Occipital lobe (tissue), 2 donors: ENCODE data around the gene ZNF576. TPM values are rescaled to one million over a fixed set of nuclear protein-coding genes. Genes with fewer than 3 reads are reported as not detected.
A peak's percentile ranks its signal among the peaks of the same experiment; 100 is the strongest.
"Not testable (repeated sequence)": the region's sequence is repeated elsewhere in the genome, so short reads cannot be mapped to it uniquely, and the experiment has no call there.

Experiments used
- DNase-seq: peaks from one replicate; lab custom pipeline; 2025; lab: John Stamatoyannopoulos, UW
- total RNA-seq: library from RNA; depleted of rRNA; stranded (reverse); fragments of >200 nt; gene quantifications from one replicate; pipeline ENCODE4 v1.2.3, GENCODE V29; 2014

ZNF576 gene
- total RNA-seq, 1 donor from 2014 or later, result 5.1 TPM

DNA sequence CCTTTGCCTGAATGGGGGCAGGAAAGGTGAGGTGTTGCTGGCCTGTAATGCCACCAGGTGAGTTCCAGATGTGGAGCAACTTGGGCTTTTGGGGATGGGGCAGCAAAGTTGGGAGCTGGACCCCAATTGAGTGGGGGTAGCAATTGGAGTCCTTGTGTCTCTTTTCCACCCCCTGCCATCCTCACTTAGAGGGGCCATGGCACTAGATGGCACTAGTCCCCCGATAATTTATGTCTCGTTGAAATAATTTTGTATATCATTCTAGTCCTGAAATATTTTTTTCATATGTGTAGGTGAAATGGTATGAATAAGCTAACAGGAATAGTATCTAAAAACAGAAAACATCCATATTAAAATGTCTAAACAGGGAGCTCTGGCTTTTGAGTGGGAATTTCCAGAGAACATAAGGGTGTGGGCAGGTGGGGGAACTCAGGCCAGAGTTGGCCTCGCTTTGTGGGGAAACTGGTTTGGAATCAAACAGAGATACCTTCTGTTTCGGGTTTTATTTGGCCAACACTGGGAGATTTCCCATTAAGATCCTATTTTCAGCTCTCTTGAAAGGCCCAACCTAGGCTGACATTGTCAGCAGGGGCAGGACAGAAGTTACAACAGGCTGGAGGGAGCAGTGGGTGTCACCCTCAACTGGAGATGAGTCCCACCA is 3.4 kb downstream of the ZNF576 start:
- no peak for DNase-seq

DNA sequence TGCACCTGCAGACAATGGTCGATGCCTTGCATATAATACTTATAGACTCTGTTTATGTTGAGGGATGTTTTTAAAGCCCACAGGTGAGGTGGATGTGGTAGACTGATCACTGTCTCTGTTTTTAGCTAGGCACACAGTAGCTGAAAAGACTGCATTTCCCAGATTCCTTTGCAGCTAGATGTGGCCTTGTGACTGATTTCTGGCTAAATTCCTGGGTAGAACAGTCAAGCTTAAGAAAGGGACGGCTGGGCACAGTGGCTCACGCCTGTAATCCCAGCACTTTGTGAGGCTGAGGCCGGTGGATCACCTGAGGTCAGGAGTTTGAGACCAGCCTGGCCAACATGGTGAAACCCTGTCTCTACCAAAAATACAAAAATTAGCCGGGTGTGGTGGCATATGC is 3.9 kb downstream of the ZNF576 start:
- DNase-seq, result not testable (repeated sequence)

DNA sequence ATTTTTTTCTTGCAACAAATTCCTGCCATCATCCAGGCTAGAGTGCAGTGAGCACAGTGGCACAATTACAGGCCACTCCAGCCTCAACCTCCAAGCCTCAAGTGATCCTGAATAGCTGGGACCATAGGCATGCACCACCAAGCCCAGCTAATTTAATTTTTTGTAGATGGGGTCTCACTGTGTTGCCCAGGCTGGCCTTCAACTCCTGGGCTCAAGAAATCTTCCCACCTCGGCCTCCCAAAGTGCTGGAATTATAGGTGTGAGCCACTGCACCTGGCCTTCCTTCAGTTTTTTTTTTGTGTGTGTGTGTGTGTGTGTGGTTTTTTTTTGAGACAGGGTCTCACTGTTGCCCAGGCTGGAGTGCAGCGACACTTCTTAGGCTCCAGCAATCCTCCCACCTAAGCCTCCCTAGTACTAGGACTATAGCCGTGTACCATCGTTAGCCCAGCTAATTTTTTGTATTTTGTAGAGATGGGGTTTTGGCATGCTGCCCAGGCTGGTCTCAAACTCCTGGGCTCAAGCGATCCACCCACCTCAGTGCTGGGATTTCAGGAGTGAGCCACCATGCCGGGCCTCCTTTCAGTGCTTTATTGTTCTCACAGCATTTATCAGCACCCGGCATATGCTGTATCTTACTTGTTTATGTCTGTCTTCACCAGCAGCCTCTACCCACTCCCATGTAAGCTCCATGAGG is 9.6 kb downstream of the ZNF576 start:
- no peak for DNase-seq

DNA sequence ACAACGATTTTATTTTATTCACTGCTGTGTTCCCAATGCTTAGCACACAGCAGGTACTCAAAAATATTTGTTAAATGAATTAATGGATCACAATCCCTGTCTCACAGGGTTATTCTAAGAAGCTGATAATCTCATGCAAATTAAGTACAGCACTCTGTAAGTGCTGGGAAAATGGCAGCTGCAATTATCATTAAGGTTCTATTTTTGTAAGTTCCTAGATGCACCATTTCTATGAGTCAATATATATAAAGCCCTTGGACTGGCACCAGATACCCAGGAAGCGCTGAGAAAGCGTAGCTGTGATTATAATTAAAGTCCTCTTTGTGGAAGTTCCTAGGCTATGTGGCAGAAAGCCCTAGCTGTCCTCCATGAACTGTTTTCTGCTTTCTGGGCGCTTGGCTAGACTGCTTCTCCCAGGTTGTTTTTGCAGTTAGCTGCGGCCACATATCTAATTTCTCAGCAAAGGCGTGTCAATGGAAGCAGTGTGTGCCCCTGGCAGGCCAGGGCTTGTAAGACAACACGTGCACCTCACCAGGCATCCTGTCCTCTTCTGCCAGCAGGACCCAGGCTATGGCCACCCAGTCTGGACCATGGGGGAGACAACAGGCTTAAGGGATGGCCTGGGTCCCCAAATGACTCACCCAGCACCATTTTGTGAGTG is 10.3 kb downstream of the ZNF576 start:
- no peak for DNase-seq

DNA sequence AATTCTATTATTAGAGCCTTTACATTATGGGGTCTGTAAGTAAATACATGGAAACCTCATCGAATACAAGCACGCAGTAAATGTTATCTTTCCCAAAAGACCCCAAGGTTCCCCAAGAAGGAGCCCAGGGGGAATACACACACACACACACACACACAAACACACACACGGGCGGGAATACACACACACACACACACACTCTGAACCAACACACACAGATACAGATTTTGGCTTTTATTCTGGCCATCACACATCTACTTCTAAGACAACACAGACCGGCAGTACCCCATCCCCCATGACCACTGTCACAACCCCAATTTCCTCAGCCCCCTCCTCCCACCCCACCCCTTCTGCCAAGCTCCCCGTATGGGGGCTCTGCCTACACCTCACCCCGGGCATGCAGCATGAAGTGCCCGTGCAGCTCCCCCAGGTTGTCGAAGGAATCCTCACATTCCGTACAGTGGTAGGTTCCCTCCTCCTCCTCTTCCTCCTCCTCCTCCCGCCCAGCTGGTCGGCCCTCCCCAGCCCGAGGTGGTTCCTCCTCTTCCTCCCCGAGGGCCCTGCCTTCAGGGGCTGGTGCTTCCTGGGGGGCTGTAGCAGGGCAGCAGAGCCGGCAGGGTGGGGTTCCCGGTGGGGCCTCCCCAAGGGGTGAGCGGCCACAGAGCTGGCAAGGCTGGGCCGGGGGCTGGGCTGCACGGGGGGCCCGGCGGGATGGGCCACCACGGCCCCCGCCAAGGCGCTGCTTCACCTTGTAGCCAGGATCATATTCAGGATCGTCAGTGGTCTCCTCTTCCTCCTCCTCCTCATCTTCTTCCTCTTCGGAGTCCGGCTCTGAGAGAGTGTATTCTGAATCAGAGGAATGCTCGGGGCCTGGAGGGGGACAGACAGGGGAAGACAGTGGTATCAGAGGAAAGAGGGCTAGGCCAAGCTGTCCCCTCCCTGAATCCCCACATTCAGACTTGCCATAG is 11.1 kb downstream of the ZNF576 start:
- DNase-seq, result no peak

DNA sequence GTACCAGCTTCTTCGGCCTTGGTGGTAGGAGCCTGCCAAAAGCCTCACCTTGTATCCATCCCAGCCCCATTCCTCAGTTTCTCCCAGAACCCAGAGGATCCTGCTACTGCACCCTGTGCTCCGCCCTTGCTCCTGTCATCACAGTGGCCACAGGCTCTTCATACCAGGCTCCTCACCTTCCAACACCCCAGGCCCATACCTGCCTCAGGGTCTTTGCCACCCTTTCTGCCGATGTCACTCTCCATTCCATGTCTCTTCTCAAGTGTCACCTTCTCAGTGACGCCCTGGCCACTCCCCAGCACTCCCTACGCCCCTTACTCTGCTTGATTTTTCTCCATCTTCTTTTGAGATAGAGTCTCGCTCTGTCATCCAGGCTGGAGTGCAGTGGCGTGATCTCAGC is 13.5 kb downstream of the ZNF576 start:
- DNase-seq, result no peak

DNA sequence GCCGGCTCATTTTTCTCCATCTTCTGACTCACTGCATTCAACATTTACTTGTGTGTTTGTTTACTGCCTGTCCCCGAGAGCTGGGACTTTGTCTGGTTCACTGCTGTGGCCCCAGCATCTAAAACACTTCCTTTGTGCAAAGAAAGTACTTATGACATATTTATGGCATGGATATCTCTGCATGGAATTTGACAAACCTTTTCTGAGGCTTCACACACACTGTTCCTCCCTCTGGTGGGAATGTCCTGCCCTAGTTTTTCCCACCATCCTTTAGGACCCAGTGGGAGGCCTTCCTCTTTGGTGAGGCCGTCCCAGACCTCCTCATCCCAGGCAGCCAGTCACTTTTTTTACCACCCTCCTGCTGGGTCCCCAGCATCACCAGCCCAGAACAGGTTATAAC is 14.1 kb downstream of the ZNF576 start:
- no peak for DNase-seq

DNA sequence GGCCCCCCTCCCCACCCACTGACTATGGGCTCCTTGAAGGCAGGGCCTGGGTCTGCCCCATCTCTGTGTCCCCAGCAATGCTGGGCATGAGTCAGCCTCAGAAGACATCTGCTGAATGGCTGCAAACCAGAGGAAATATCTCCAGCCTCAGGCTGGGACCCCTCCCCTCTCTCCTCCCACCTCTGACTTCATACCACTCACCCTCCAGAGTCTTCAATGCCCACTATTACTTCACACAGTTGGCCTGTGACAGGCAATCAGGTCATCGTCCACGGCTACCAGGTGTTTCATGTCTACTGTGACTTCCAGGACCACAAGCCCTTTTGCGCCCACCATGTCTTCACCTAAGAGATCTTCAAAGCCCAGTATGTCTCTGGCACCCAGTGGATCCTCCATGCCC is 15.4 kb downstream of the ZNF576 start, which contains the start of gene SRRM5:
SRRM5 (plus strand) TSS at position 301 of the 400 bp plus-strand sequence; CDS start at position 335, 34 bp downstream.
- no peak for DNase-seq

DNA sequence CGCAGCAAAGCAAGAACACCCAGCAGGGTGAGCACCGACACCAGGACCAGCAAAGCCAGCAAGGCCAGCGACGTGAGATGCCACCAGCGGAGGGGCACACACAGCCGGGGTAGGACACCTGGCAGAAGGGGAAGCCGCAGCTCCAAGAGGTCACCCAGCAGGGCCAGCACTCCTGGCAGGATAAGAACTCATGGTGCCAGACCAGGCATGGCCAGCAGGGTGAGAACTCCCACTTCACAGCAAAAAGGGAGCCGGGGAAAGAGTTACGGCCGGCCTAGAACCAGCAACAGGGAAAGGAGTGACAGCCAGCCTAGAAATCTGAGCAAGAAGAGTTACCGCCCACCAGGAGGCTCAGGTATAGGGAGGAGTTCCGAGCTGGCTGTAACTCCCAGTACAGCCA is 16.0 kb downstream of the ZNF576 start:
- DNase-seq, result no peak

DNA sequence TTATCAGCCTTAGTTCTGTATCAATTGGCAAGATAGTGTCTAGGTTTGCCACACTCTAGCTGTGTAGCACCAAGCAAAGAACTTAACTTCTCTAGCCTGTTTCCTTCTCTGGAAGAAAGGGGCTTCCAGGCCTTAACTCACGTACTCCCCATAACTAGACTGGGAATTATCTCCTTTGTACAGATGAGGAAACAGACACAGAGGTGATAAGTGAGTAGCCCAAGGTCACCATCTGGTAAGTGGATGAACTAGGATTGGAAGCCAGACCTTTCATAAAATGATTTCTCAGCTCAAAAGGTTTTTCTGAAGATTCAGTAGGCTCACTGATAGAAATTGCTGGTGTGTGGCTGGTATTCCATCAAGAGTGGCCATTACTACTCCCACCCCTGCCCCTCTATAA is 19.9 kb downstream of the ZNF576 start:
- DNase-seq, result no peak

DNA sequence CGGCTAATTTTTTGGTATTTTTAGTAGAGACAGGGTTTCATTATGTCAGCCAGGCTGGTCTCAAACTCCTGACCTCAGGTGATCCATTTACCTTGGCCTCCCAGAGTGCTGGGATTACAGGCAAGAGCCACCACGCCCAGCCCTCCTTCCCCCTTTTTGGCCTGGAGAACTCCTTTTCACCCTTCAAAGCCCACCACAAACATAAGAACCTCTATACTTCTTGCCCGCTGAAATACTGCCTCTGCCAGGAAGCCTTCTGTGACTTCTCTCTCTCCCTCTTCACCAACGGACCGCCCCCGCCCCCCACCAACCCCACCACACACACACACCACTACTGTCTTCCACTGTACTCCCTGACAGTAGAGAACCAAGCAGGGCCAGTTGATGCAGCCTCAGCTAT is 20.6 kb downstream of the ZNF576 start:
- DNase-seq, result no peak

DNA sequence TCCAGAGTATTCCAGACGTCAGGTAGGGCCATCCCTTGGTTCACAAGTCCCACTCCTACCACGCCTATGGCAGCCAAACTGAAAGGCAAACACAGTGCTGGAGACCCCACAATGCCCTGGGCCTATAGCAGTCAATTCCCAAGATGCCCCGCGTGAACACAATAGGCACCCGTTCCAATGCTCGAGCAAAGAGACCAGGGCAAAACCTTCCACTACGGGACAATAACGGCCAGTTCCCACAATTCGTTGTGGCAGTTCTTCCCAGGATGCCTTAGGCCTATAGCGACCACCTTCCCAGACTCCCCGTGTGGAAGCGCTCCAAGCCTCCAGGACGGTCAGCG is 22.5 kb downstream of the ZNF576 start:
- no peak for DNase-seq

DNA sequence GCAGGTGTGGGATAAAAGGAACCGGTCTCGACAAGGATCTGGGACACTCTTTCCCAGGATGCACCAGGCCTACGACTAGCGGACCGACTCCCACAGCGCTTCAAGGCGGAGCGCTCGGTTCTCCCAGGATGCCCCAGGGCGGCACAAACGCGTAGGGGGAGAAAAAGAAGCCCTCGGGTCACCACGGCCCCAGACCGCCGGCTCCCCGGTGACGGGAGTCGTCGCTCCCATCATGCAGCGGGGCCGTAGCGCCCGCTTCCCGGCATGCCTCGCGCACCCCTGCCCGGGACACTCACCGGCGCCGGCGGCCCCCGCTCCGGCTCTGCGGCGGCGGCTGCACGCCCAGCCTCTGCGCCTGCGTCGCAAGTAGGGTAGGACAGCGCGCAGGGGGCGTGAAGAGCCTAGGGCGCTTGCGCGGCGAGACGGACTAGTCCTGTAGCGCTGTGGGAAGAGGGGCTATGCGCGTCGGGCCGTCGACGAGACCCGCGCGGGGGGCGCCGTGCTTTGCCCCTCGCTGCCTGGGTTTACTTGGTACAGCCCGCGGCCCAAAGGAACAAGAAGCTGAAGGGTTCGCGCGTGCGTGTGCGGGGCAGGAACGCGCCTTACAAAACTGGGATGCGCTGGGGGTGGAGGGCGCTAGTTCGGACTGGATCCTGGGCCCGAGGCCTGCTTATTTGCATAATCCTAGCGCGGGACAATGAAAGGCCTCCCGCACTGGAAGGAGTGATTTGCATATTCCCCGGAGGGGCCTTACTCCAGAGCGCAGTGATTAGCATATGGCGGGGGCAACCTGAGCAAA is 23.1 kb downstream of the ZNF576 start, which contains the start of gene ZNF428:
ZNF428 (minus strand) TSS at position 368 of the 799 bp plus-strand sequence. CDS start 5,325 bp downstream, outside the sequence.
- peak; percentile 93 for DNase-seq

DNA sequence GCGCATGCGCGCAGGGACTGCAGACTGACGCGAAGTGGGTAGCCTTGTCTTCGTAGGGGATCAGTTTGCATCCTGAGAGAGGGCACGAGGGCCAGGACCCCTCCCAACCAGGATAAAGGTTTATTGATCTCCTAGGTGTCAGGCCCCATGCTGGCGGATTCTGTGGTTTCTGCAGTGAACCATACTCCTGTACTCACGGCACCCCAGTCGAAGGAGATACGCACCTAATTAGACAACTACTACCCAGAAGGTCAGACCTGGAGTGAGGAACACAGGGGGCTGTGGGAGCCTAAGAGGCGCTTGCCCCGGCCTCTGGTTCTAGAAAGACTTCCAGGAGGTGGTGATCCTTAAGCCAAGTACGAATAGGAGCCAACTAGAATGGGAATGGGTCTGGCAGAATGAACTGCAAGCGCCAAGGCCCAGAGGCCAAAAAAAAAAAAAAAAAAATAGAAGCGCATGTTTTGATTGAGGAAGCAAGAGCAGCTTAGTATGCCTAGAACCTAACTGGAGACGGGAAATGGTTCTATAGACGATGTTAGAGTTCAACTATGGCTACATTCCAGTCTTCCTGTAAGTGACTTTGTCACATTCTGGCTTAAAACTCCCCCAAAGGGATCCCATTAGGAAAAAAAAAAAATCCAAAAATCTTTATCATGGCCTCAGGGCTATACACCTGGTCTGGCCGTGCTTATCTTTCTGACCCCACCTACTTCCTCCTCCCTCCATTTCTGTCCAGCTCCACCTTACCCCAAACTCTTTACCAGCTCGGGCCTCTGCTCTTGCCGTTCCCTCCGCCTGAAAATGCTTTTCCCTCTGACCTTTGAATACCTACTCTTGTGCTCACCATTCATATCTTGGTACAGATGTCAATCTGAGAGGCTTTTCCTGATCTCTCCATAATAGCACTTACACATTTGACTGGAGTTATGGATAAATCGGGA is 23.9 kb downstream of the ZNF576 start:
- no peak for DNase-seq

DNA sequence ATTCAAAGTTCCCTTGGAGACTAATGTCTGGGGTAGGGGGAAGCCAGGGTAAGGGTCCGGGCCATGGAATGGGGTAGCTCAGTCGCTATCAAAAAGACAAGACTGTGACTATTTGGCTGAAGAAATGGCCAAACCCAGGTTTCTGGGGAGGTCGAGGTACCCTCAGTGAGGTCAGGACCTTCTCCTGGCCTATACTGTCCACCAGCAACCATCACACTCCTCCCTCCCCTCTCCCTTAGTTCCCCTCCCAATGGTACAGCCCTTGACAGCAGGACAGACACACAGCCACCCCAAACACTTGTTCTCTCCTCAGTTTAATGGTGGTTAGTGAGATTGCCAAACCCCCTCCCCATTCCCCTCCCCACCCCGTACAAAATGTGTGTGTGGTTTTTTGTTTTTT is 25.7 kb downstream of the ZNF576 start:
- DNase-seq, result no peak

DNA sequence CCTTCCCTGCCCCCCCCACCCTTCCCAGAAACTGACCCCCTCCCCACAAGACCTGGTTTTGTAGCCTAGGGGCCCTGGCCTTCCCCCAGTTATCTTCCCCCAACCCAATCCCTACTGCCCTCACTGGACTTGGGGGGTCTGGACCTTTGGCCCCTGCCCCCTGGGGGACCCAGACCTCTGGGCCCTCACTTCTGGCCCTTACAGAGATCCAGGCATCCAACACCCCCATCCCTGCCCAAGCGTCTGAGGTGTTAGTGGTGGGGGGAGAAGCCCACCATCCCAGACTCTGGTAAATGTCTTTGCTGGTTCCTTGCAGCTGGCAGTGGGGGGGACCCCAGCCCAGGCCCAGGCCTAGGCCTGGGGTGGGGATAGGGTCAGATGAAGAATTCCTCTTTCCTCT is 26.6 kb downstream of the ZNF576 start:
- no peak for DNase-seq

DNA sequence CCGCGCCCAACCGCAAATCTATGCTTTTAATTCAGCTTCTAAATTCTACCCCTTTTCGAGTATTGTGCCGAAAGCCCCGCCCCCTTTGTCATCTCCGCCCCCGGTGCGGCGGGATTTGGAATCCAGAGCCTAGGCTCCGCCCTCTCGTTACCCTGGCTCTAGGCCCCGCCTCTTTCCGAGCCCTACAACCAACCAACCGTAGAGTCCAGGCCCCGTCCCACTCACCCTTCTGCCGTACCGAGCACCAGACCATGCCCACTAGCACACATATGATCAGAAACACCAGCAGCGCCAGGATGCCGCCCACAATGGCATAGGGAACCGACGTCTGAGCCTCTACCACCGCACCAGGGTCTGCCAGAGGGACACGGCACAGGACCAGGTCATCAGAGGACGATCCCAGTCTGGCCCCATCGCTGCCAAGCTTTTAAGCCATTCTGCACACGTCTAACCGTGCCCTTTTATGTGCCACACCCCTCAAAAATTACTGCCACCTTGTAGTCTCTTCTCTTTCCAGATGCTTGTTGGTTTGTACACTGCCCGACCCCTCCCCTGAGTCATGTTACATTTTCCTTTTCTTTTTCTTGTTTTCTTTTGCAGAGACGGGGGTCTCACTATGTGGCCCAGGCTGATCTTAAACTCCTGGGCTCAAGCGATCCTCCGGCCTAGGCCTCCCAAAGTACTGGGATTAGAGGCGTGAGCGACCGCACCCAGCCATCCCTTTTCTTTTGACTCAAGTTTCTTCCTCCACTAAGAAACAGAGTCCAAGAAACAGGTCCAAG is 27.7 kb downstream of the ZNF576 start:
- no peak for DNase-seq

DNA sequence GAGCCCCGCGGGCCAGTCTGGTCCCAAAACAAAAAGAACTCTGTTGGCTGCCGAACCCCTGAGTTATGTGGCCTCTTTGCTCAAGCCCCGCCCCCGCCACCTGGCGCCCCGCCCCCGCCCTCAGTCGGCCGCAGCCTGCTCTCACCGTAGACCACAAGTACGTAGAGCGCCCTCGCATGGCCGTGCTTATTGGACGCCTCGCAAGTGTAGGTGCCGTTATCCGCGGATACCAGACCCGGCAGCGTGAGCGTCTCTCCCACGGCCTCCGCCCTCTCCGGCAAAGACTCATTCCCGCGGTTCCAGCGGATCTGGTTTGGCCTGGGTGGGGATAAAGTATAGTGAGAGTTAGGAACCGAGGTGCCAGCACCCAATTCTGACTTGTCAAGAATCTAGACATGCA is 28.5 kb downstream of the ZNF576 start:
- DNase-seq, result peak; percentile 21
